ENCODE results near the gene TAF5L.

GRCh38 chr1:229578168-229579058 lies 47.5 kb downstream of the TAF5L start:
- TF ChIP-seq CTCF (optimal IDR thresholded peaks at IDR 0.05 in 1 of 3, IDR thresholded peaks at IDR 0.05 in 1 of 3, conservative IDR thresholded peaks at IDR 0.05 in 1 of 3; ENCODE audit: extremely low read depth in 1 of 3, insufficient read depth in 2 of 3, low read length in 3 of 3) (peak in 1 of 3 experiments; percentile 25), EZH2 (IDR thresholded peaks at IDR 0.05; ENCODE audit: low read length) (no peak)

Data from keratinocyte (primary cell).